HG03457 (cell line): ENCODE measurements around the gene COX7B.
"Not testable (repeated sequence)": the region's sequence is repeated elsewhere in the genome, so short reads cannot be mapped to it uniquely, and the experiment has no call there.

Experiments used
- ATAC-seq: cut with Tn5 transposase; IDR thresholded peaks from one replicate; pipeline ENCODE4 v1.9.1; 2021; ENCODE audit warnings: moderate number of reproducible peaks; ENCODE audit not compliant: unreplicated experiment

Gene COX7B

GRCh38 chrX:77899081-77899828 lies at the start of gene COX7B:
COX7B (plus strand) TSS chrX:77899468; CDS start chrX:77899554, 86 bp downstream.
- peak; percentile 53 for ATAC-seq

DNA sequence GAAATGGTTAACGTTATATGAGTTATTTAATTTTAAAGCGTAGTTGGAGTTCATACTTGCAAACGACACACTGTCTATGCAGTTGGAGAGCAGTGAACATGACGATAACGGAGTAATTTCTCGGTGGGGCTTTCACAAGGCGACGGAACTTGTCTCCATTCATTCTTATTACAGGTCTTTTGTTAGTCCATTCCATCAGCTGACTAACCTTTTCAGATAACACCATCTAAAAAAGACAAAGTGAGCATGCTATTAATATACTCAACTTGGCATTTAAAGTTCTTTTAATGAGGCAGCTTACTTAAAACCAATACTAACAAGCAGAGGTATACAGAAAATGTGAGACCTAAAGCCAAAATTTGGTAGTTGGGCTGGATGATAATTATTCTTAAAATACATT lies 23.9 kb upstream of the COX7B start:
- ATAC-seq = no peak

DNA sequence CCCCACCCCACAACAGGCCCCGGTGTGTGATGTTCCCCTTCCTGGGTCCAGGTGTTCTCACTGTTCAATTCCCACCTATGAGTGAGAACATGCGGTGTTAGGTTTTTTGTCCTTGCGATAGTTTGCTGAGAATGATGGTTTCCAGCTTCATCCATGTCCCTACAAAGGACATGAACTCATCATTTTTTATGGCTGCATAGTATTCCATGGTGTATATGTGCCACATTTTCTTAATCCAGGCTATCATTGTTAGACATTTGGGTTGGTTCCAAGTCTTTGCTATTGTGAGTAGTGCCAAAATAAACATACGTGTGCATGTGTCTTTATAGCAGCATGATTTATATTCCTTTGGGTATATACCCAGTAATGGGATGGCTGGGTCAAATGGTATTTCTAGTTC lies 17.9 kb upstream of the COX7B start:
- ATAC-seq = not testable (repeated sequence)

DNA sequence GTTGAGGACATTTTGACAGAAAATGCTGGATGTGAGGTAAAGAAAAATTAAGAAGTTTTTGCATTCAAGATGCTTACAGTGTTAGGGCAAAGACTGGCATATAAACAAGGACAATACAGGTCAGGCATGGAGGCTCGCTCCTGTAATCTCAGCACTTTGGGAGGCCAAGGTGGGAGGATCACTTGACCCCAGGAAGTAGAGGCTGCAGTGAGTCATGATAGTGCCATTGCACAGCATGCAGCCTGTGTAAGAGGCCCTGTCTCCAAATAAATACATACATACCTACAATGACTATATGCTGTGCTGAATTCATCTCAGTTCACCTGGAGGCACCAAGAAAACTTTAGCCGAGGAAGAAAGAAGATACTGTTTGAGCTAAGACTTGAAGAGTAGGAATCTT lies 6.4 kb upstream of the COX7B start:
- ATAC-seq = no peak

DNA sequence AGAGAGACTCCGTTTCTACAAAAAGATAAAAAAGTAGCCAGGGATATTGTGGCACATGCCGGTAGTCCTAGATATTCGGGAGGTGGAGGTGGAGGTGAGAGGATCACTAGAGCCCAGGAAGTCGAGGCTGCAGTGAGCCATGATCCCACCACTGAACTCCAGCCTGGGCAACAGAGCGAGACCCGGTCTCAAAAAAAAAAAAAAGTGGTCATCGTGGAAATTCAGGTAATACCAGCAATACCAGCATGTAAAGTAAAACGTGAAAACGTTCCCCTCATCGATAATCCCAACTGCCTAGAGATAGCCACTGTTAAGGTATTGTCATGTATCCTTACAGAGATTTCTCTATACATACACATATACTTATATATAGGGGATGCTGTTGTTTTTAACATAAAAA lies 5.6 kb upstream of the COX7B start:
- ATAC-seq = no peak

DNA sequence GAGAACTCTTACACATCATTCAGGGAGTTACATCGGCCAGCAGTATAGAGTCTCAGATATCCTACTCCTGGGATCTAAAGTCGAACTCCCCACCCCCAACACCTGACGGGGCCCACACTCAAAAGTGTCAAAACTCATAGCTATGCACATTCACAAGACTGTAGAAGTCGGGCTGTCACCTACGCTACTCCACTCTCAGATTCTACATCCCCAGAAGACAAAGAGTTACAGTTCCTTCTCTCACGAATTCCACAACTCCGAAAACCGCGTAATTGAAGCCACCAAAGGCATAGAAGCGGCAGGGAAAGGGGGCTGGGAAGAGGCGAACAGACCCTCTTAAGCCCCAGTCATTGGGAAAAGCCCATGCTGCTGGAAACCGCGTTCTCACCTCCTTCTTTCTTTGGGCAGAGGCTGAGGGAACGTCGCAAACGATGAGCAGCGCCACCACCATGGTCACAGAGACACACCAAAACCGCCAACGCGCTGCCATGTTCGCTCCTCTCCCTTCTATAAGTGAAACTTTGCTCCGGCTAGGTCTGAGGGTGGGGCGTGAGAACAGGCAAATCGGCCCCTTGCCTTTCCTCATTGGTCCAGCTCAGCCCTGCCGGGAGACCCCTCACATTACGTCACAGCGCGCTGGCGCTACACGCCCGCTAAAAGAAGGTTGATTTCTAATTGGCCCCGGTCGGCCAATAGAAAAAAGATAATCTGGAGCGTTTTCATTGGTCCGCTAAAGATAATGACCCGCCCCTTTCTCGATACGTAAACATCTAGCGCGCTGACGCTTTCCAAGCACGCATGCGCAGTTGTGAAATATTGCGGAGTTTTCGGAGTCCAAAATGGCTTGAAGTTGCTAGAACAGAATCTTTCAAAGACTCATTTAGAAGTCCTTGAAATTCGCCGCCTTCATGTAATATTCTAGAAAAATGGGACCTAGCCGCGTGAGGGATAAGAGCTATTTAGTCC lies 4.1 kb upstream of the COX7B start, which contains the start of gene MAGT1:
Gene MAGT1 (minus strand): TSS at position 515 of the 966 bp plus-strand sequence. CDS start 25 bp downstream, at position 490.
- ATAC-seq = peak; percentile 87

DNA sequence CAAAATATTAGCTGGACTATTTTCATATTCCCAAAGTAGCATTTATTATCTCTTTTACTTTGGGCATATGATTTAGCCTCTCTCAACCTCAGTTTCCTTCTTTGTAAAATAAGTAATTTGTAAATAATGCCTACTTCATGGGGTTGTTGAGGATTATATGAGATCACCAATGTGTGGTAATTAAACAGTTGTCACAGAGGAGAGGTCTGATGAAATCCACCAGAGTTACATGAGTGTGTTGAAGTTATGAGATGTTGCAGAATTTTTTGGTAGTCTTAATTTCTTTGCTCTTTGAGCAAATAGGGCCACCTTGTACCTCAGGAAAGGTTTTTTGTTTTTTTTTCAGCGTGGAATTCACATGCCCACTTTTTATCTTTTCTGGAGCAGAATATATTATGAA lies 1.4 kb downstream of the COX7B start:
- no peak for ATAC-seq

GRCh38 chrX:77901506-77901905 lies 2.2 kb downstream of the COX7B start:
- no peak for ATAC-seq

GRCh38 chrX:77910108-77910840 lies 11.0 kb downstream of the COX7B start, which contains the start of gene ATP7A:
ATP7A (plus strand) TSS chrX:77910693; CDS start chrX:77971642, 60,949 bp downstream.
- ATAC-seq = peak; percentile 97

GRCh38 chrX:77917294-77917933 lies 18.1 kb downstream of the COX7B start:
- ATAC-seq = peak; percentile 61

DNA sequence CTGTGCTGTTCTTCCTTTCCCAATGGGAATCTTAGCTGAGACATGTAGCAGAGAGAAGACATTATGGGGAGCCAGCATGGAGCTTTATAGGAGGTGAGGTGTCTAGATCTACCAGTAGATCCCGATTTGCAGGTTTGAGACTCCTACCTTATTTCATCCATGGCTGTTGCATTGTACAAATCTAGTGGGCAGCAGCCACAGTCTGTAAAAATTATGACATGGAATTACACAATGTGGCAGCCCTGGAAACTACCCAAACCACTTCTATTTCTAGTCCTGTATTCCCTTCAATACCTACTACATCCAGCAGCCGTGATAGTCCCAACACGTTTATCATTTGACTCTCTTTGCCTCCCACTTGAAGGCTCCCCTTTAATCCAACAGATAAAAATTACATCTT lies 19.3 kb downstream of the COX7B start:
- ATAC-seq = no peak

DNA sequence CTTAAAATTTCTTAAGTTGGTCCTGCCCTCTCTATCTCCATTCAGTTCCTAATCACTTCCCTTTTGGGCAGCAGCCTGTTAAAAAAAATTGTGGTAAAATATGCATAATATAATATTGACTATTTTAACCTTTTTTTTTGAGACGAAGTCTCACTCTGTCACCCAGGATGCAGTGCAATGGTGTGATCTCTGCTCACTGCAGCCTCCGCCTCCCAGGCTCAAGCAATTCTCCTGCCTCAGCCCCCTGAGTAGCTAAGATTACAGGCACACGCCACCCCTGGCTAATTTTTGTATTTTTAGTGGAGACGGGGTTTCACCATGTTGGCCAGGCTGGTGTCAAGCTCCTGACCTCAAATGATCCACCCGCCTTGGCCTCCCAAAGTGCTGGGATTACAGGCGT lies 20.1 kb downstream of the COX7B start:
- ATAC-seq = not testable (repeated sequence)

DNA sequence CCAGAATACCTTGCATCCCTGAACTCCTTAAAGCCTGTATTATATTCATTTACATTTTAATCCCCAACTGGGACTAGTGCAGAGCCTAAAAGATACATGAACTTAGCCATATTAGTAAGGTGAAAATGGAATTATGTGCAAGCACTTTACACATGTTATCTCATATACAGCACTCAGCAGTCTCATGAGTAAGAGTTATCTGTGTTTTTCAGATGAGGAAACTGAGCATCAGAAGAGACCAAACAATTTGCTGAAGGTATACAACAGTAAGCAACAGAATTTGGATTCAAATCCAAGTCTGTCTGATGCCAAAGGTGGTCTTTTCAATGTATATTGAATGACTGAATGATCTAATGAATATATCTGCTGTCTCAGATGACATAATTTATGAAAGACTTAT lies 23.5 kb downstream of the COX7B start:
- ATAC-seq = no peak

DNA sequence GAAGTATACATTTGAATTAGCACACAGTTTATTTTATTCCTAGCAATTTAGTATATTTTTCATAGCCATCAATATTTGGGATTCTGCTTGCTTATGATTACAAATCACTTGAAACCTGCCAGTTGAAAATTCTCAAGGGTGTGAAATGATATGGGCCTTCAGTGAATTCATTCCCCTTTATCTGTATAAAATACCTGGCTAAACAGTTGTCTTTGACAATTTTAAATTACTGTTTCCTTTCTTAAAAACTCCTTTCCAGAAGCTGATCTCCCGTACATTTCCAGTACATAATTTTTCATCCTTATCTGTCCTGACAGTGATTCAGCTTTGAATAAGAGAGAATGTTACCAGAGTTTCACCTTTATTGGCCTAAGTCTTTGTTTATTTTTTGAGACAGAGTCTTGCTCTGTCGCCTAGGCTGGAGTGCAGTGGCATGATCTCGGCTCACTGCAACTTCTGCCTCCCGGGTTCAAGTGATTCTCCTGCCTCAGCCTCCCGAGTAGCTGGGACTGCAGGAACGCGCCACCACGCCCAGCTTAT lies 25.1 kb downstream of the COX7B start:
- no peak for ATAC-seq

GRCh38 chrX:77925764-77926163 lies 26.5 kb downstream of the COX7B start:
- ATAC-seq = no peak

GRCh38 chrX:77930581-77930980 lies 31.3 kb downstream of the COX7B start:
- ATAC-seq = no peak

GRCh38 chrX:77935886-77936285 lies 36.6 kb downstream of the COX7B start:
- ATAC-seq = no peak

GRCh38 chrX:77936299-77936698 lies 37.0 kb downstream of the COX7B start:
- ATAC-seq = no peak

DNA sequence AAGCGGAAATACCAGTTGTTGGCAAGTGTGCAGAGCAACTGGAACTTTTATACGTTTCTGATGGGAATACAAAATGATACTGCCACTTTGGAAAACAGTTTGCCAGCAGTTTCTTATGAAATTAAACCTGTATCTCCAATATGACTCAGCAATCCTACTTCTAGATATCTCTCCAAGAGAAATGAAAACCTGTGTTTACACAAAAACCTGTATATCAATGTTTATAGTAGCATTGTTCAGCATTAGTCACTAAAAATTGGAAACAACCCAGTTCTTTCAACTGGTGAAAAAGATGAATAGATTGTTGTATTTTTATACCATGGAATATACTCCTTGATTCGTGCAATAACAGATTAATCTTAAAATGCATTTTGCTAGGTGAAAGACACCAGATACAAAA lies 38.0 kb downstream of the COX7B start:
- ATAC-seq = no peak

DNA sequence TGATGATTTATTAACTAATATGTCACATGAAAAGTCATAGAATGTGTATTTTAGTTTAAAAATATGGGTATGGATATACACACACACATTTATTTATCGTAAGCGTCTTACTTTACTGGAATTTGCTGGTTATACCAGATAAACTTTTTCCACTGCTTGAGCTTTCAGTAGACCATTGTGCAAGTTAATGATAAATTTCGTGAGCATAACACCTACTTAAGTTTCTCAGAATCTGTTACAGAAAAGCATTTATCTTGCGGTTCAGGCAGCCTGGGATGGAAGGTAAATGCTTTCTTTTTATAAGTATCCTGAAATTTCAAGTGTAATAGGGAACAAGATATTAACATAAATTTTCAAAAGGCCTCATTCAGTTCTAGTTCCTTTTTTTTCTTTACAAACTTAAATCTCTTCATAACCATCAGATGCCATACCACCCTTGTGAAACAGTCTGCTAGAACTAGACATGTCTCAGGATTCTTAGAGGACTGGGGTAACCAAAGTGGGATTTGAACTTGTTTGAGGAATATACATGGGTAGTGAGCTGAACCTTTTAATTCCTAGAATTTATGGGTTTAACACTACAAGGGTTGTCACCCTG lies 38.9 kb downstream of the COX7B start:
- no peak for ATAC-seq
